Progenitor cell of endocrine pancreas (in vitro differentiated cells): ENCODE data around the gene MRPL38. TPM values are rescaled to one million over a fixed set of nuclear protein-coding genes. Genes with fewer than 3 reads are reported as not detected.

Experiments
- DNase-seq: peaks from one replicate; pipeline ENCODE4 v3.0.0; 2021; ENCODE audit warnings: low spot score; ENCODE audit not compliant: unreplicated experiment
- H3K27ac Mint-ChIP-seq: 2 replicates; pipeline ENCODE4 v1.8.0; 2021; ENCODE audit warnings: mild to moderate bottlenecking, moderate library complexity, mixed read lengths
- H3K27me3 Mint-ChIP-seq: 2 replicates; pipeline ENCODE4 v1.8.0; 2021; ENCODE audit warnings: mixed read lengths
- H3K36me3 Mint-ChIP-seq: 2 replicates; pipeline ENCODE4 v1.8.0; 2022; ENCODE audit warnings: mixed read lengths; ENCODE audit not compliant: insufficient read depth
- H3K4me1 Mint-ChIP-seq: 2 replicates; pipeline ENCODE4 v1.8.0; 2021; ENCODE audit warnings: low read depth, mixed read lengths
- H3K4me3 Mint-ChIP-seq: 2 replicates; pipeline ENCODE4 v1.8.0; 2021; ENCODE audit warnings: low read depth, mild to moderate bottlenecking, moderate library complexity, mixed read lengths
- H3K9me3 Mint-ChIP-seq: 2 replicates; pipeline ENCODE4 v1.8.0; 2021; ENCODE audit warnings: low read depth, mixed read lengths
- CTCF ChIP-seq: fragments of 200-600 bp; sonication (generic); IDR thresholded peaks from one replicate; pipeline ENCODE4 v1.5.0; 2021; ENCODE audit warnings: antibody characterized with exemption, mild to moderate bottlenecking; ENCODE audit not compliant: unreplicated experiment
- total RNA-seq: library from RNA; stranded (reverse); gene quantifications from 2 replicates; pipeline ENCODE4 v1.2.1, GENCODE V29; 2021

The MRPL38 gene
- total RNA-seq, 1 donor from 2014 or later = 82.7 TPM

GRCh38 chr17:75932852-75933251 is 28.2 kb upstream of the MRPL38 start:
- DNase-seq = no peak
- H3K36me3 Mint-ChIP-seq = peaks cover 1% of the 10 kb centered on the region
- H3K27me3 Mint-ChIP-seq = no peaks in the 10 kb centered on the region
- H3K27ac Mint-ChIP-seq = no peak overlapping the region
- no peak overlapping the region for H3K4me3 Mint-ChIP-seq
- H3K4me1 Mint-ChIP-seq = no peaks in the 10 kb centered on the region
- TF ChIP-seq CTCF = no peak
- no peaks in the 10 kb centered on the region for H3K9me3 Mint-ChIP-seq

GRCh38 chr17:75931062-75931461 is 26.4 kb upstream of the MRPL38 start:
- H3K27me3 Mint-ChIP-seq = no peaks in the 10 kb centered on the region
- H3K9me3 Mint-ChIP-seq = no peaks in the 10 kb centered on the region
- H3K27ac Mint-ChIP-seq = peak overlapping the region; percentile 45
- no peak for TF ChIP-seq CTCF
- no peak overlapping the region for H3K4me3 Mint-ChIP-seq
- no peaks in the 10 kb centered on the region for H3K4me1 Mint-ChIP-seq
- DNase-seq = no peak
- peaks cover 1% of the 10 kb centered on the region for H3K36me3 Mint-ChIP-seq

- Mint-ChIP-seq H3K36me3 (no peaks in the 10 kb centered on the region), H3K9me3 (no peaks in the 10 kb centered on the region), H3K4me1 (no peaks in the 10 kb centered on the region), H3K27ac (no peak overlapping the region), H3K4me3 (no peak overlapping the region), H3K27me3 (no peaks in the 10 kb centered on the region)
- peak; percentile 51 for TF ChIP-seq CTCF
- no peak for DNase-seq
Measured at GRCh38 chr17:75927286-75927922, 22.7 kb upstream of the MRPL38 start.

- Mint-ChIP-seq H3K27ac (peak overlapping the region; percentile 78), H3K4me3 (no peak overlapping the region), H3K27me3 (no peaks in the 10 kb centered on the region), H3K9me3 (no peaks in the 10 kb centered on the region), H3K36me3 (no peaks in the 10 kb centered on the region), H3K4me1 (no peaks in the 10 kb centered on the region)
- TF ChIP-seq CTCF = no peak
- no peak for DNase-seq
Measured at GRCh38 chr17:75926456-75926855, 21.8 kb upstream of the MRPL38 start.

GRCh38 chr17:75925912-75926311 is 21.2 kb upstream of the MRPL38 start:
- no peaks in the 10 kb centered on the region for H3K27me3 Mint-ChIP-seq
- no peaks in the 10 kb centered on the region for H3K4me1 Mint-ChIP-seq
- H3K36me3 Mint-ChIP-seq = no peaks in the 10 kb centered on the region
- no peak for DNase-seq
- H3K27ac Mint-ChIP-seq = no peak overlapping the region
- no peaks in the 10 kb centered on the region for H3K9me3 Mint-ChIP-seq
- no peak overlapping the region for H3K4me3 Mint-ChIP-seq
- no peak for TF ChIP-seq CTCF
